Brain microvascular endothelial cell (primary cell): ENCODE measurements around the gene VPS52.

Experiments used
- DNase-seq: peaks from one replicate; pipeline ENCODE4 v3.0.0-alpha.2; 2020
- H3K27ac ChIP-seq: fragments of 250-450 bp; sonication (Bioruptor Pico); 2 replicates; pipeline ENCODE4 v1.5.1; 2020; ENCODE audit warnings: mild to moderate bottlenecking, moderate library complexity
- H3K27me3 ChIP-seq: fragments of 250-450 bp; sonication (Bioruptor Pico); replicated peaks from 2 replicates; pipeline ENCODE4 v1.5.1; 2020; ENCODE audit warnings: mild to moderate bottlenecking
- H3K36me3 ChIP-seq: fragments of 250-450 bp; sonication (Bioruptor Pico); replicated peaks from 2 replicates; pipeline ENCODE4 v1.5.1; 2020; ENCODE audit warnings: mild to moderate bottlenecking
- H3K4me3 ChIP-seq: 2 replicates; pipeline ENCODE4 v1.5.1; 2011; ENCODE audit warnings: low read depth, mild to moderate bottlenecking, control low read depth, low read length, moderate library complexity
- CTCF ChIP-seq: IDR thresholded peaks from 2 replicates; pipeline ENCODE4 v1.5.1; 2011; ENCODE audit warnings: low read depth, mild to moderate bottlenecking, moderate library complexity, low read length, control low read depth, inconsistent platforms; ENCODE audit errors: missing control alignments
- in situ Hi-C: cut with HindIII; loops from 2 replicates; pipeline ENCODE4 v1.10.0; 2017; ENCODE audit warnings: low sequenced_read_pairs, low pct_ligation_motif_present

Gene VPS52

GRCh38 chr6:33306356-33306755, 34.7 kb upstream of the VPS52 start:
- Histone ChIP-seq H3K27me3 (no peaks in the 10 kb centered on the region), H3K4me3 (no peak overlapping the region), H3K27ac (no peak overlapping the region), H3K36me3 (peaks cover 62% of the 10 kb centered on the region)
- TF ChIP-seq CTCF, result no peak
- in situ Hi-C loops, result no loop called here
- DNase-seq, result no peak

GRCh38 chr6:33305052-33305451, 33.4 kb upstream of the VPS52 start:
- H3K27me3 ChIP-seq, result no peaks in the 10 kb centered on the region
- no peak for TF ChIP-seq CTCF
- H3K27ac ChIP-seq, result no peak overlapping the region
- H3K4me3 ChIP-seq, result no peak overlapping the region
- in situ Hi-C loops, result no loop called here
- no peak for DNase-seq
- H3K36me3 ChIP-seq, result peaks cover 57% of the 10 kb centered on the region

GRCh38 chr6:33304216-33304615, 32.5 kb upstream of the VPS52 start:
- in situ Hi-C loops, result no loop called here
- Histone ChIP-seq H3K27me3 (no peaks in the 10 kb centered on the region), H3K27ac (no peak overlapping the region), H3K36me3 (peaks cover 53% of the 10 kb centered on the region), H3K4me3 (no peak overlapping the region)
- no peak for TF ChIP-seq CTCF
- DNase-seq, result no peak

GRCh38 chr6:33301877-33302276, 30.2 kb upstream of the VPS52 start:
- Histone ChIP-seq H3K27ac (no peak overlapping the region), H3K36me3 (peaks cover 45% of the 10 kb centered on the region), H3K4me3 (no peak overlapping the region)

GRCh38 chr6:33299237-33299944, 27.7 kb upstream of the VPS52 start:
- H3K27me3 ChIP-seq, result no peaks in the 10 kb centered on the region
- H3K27ac ChIP-seq, result peak overlapping the region; percentile 92
- in situ Hi-C loops, result no loop called here
- H3K36me3 ChIP-seq, result peaks cover 41% of the 10 kb centered on the region
- peak; percentile 86 for TF ChIP-seq CTCF
- peak overlapping the region; percentile 88 for H3K4me3 ChIP-seq
- DNase-seq, result peak; percentile 88

More at GRCh38 chr6:33301877-33302276, 30.2 kb upstream of the VPS52 start:
- no peak for TF ChIP-seq CTCF
- H3K27me3 ChIP-seq, result no peaks in the 10 kb centered on the region
- in situ Hi-C loops, result no loop called here
- no peak for DNase-seq

GRCh38 chr6:33298773-33299236, 27.1 kb upstream of the VPS52 start, which contains the start of gene RGL2:
Gene RGL2 (minus strand): TSS chr6:33298942. CDS start chr6:33298610, 332 bp downstream.
- no peaks in the 10 kb centered on the region for H3K27me3 ChIP-seq
- DNase-seq, result no peak
- peak within 1 kb of the TSS; percentile 88 for H3K4me3 ChIP-seq
- H3K27ac ChIP-seq, result peak within 1 kb of the TSS; percentile 92
- TF ChIP-seq CTCF, result no peak
- H3K36me3 ChIP-seq, result peaks cover 37% of the 10 kb centered on the region
- in situ Hi-C loops, result no loop called here
